NCI-H524 (cell line): Measurements from ENCODE around the gene SMG9.
A peak's percentile ranks its signal among the peaks of the same experiment; 100 is the strongest.
"Not testable (repeated sequence)": the region's sequence is repeated elsewhere in the genome, so short reads cannot be mapped to it uniquely, and the experiment has no call there.

Experiments used
- DNase-seq, 2 experiments: peaks; one replicate each; lab custom pipeline; 2025; lab: John Stamatoyannopoulos, UW

Gene SMG9

GRCh38 chr19:43779820-43780219 lies 25.1 kb upstream of the SMG9 start:
- DNase-seq: no peak

DNA sequence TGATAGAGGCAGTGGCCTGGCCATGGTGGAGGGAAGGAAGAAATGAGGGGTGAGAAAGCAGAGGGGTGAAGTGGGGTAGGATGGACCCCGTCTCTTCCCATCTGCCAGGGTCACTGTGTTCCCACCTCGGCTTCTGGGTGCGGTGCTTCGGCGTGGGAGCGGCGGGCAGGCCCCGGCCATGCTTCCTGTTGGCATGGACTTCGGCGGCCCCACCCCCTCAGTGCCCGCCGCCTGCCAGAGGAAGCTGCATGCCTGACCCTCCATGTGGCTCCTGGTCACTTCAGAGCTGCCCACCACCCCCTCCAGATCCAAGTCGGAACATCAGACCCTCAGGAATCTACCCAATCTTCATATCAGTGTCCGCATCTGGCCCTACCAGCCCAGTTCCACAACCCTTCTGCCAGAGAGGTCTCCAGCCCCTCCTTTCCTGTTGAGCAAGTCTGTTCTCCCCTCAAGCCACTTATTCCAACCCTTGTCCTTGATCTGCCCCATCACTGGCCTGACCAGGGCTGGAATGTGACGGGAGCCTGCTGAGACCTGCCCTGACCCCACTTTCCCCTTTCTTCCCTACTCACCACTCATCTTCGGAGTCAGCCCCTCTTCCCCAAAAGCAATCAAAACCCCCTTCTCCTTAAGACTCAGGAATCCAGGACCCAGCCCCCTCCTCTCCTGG lies 24.5 kb upstream of the SMG9 start:
- DNase-seq: no peak

DNA sequence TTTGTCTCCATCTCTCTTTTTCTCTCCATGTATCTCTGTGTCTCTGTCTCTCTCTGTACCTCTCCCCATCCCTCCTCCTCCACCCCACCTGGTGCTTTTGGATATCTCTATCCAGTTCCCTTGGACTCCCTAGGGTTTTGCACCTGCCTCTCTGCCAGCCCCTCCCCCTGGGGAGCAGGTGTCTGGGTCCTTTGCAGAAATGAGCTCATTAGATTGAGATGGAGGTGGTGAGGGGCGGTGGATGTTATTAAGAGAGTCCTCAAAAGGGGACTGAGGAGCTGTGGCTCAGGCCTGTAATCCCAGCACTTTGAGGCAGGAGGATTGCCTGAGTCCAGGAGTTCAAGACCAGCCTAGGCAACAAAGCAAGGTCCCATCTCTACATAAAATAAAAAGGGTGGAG lies 23.9 kb upstream of the SMG9 start:
- DNase-seq: peak in 1 of 2 experiments; percentile 13

DNA sequence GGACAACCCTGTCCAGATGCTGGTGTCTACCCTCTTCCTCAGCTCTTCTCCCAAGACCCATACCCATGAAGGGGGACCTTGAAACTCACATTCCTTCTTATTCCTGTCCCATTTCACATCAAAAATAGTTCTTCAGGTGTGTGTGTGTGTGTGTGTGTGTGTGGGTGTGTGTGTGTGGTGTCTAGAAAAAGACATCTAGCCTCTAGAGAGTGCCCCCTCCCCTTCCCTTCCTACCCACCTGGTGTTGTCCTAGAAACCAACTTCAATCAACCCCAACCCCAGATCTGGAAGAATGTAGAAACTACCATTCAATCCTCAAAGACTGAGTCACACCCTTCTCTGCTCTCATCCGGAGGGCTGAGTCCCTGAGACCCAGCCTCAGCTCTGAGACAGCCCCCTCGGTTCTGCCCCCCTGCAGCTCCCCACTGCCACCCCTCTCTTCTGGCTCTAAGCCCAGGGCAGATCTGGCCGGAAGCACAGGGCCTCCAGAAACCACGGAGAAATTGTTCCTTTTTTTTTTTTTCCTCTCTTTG lies 22.5 kb upstream of the SMG9 start:
- no peak for DNase-seq

- no peak for DNase-seq
These were observed 21.5 kb upstream of the SMG9 start for GRCh38 chr19:43776286-43776685.

- DNase-seq: no peak
These were observed 20.6 kb upstream of the SMG9 start for GRCh38 chr19:43775299-43775890.

DNA sequence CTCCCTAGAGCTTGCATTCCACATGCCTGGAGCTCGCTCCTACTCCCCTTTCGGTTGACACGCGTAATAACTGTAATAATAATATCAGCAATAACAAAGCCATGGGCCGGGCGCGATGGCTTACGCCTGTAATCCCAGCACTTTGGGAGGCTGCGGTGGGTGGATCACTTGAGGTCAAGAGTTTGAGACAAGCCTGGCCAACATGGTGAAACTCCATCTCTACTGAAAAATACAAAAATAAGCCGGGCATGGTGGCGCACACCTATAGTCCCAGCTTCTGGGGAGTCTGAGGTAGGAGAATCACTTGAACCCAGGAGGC lies 20.1 kb upstream of the SMG9 start:
- DNase-seq: not testable (repeated sequence)

GRCh38 chr19:43774103-43774939 lies 19.6 kb upstream of the SMG9 start:
- no peak for DNase-seq

GRCh38 chr19:43773725-43774102 lies 19.0 kb upstream of the SMG9 start:
- peak; percentile 10 to 50 for DNase-seq

GRCh38 chr19:43769256-43769655 lies 14.5 kb upstream of the SMG9 start:
- no peak for DNase-seq

GRCh38 chr19:43768273-43769050 lies 13.7 kb upstream of the SMG9 start:
- DNase-seq: no peak

GRCh38 chr19:43767818-43768217 lies 13.1 kb upstream of the SMG9 start:
- no peak for DNase-seq

DNA sequence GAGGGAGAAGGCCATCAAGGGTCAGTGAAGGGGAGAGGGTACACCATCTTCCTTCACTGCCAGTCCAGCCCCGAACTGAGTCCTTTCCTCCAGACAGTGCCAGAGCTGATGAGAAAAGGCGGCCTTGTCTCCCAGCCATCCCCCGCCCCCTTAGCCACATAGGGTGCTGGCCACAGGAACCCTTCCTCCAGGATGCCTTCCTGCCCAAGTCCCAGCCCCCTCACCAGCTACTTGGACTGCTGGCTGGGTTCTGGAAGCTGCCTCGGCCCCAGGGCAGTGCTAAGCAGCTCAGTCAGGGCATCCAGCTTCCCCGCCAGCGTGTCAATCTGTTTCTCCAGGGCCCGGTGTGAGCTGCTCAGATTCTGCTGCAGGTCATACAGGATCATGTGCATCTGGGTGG lies 12.6 kb upstream of the SMG9 start:
- DNase-seq: no peak

DNA sequence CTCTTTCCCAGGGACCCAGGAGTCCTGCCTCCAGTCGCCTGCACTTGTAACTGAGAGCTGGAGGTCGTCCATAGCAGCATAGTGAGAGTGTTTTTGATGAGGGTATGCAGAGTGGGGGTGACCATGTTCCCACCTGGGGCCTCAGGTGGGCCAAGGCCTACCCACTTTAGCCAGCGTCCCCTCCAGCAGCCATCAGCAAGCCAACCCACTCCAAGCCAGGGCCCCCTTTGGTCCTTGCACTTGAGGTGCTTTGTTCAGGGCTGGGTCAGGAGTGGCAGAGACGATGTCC lies 11.9 kb upstream of the SMG9 start:
- DNase-seq: no peak

DNA sequence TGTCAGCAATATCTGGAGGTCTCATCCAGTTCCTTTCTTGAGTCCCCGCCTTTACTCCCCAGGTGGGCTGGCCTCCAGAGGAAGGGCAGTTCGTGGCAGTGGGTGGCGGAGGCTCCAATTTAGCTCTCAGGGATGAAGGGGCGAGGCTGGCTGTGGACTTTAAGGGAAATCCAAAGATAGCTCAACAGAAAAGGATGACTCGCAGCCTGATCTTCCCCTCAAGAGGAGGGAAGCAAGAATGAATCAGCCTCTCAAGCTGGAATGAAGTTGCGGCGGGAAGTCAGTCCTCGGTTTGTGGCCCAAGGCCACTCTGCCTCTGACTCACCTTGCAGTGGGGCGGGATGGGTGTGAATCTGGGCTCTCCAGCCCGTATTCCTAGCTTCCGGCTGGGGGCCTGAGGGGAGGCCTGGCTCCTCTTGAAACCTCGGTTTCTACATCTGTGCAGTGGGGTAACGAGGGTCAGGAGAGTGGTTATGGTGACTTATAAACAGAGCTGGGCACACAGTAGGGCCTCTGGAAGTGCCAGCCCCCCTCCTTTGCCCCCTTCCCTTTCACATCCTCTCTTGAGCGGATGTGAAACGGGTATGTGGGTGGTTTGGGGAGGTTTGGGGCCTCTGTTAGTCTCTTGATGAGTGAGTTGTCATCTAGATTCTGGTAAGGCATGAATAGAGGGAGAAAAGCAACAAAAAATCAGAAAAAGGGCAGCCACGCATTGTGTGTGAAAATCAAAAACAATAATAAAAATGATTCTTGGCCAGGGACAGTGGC lies 10.5 kb upstream of the SMG9 start:
- no peak for DNase-seq

DNA sequence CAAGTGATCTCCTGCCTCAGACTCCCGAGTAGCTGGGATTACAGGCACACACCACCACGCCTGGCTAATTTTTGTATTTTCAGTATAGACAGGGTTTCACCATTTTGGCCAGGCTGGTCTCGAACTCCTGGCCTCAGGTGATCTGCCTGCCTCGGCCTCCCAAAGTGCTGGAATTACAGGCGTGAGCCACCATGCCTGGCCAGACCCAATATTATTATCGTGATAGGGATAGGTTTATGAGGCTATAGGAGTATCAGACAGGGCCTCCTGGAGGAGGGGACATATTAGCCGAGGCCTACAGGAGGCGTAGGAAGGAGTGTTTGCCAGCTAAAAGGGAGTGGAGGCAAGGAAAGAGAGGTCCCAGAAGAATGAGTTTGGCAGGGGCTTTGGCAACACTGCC lies 9.9 kb upstream of the SMG9 start:
- DNase-seq: not testable (repeated sequence)

- no peak for DNase-seq
These were observed 8.7 kb upstream of the SMG9 start for GRCh38 chr19:43763473-43763939.

- DNase-seq: no peak
These were observed 8.1 kb upstream of the SMG9 start for GRCh38 chr19:43762814-43763213.

DNA sequence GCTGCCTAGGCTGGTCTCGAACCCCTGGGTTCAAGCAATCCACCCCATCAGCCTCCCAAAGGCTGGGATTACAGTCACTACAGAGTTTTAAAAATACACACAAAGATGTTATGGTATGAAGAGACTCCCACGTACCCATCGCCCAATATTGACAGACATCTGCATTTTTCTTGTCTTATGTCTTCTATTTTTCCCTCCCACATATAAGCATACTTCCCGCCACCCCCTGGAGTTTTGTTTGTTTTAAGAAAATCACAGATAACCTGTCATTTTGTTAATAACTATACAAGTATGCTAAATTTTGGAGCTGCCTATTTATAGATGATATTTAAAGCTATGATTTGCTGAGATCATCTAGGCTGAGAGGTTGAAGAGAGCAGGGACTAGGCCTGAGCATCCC lies 6.2 kb upstream of the SMG9 start:
- no peak for DNase-seq

GRCh38 chr19:43759515-43759914 lies 4.8 kb upstream of the SMG9 start:
- no peak for DNase-seq

- DNase-seq: peak; percentile 20 to 51
These were observed 567 bp upstream of the SMG9 start for GRCh38 chr19:43755256-43755801.

DNA sequence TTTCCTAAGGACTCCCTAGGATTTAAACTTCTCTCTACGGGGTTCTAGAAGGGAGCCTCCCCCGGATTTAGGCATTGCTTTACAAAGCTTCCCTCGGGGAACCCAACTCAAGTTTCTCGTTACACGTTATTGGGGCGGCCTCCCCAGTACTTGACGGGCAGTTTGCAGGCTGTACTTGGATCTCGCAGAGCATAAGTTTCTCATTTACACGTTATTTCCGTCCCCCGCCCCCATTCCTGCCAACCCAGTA lies 584 bp downstream of the SMG9 start:
- DNase-seq: no peak
